Measurements from ENCODE around the gene UGDH.

DNA sequence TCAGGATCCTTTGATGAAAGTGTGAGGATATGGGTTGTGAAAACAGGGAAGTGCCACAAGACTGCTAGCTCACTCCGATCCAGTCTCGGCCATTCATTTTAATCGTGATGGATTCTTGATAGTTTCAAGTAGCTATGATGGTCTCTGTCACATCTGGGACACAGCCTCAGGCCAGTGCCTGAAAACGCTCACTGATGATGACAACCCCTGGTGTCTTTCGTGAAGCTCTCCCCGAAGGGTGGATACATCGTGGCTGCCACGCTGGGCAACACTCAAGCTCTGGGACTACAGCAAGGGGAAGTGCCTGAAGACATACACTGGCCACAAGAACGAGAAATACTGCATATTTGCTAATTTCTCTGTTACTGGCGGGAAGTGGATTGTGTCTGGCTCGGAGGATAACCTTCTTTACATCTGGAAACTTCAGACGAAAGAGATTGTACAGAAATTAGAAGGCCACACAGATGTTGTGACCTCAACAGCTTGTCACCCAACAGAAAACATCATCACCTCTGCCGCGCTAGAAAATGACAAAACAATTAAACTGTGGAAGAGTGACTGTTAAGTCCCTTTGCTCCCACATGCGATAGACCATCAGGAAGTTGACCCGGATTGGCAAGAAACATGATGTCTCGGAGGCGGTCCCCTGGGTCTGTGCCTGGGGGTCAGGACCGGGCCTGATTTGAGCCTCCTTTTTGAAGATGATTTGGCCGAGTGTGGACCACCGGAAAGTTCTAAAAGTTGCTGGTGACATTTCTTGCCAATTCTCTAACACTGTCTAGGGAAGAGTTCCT lies 46.1 kb downstream of the UGDH start:
- TF ChIP-seq MYC (IDR thresholded peaks at IDR 0.05; ENCODE audit: low read depth, low read length): no peak
- no peak for TF ChIP-seq POLR2A (IDR thresholded peaks at IDR 0.05; ENCODE audit: low read depth, low read length)
